H9 (cell line): ENCODE measurements around the gene CMSS1. TPM values are rescaled to one million over a fixed set of nuclear protein-coding genes. Genes with fewer than 3 reads are reported as not detected.

ENCODE experiments used
- DNase-seq: peaks from one replicate; pipeline ENCODE4 v3.0.0-alpha.2; 2017
- H2AFZ ChIP-seq: one replicate; pipeline ENCODE4 v1.6.1; 2013; ENCODE audit warnings: mild to moderate bottlenecking, low read length, control low read depth, moderate library complexity
- H2AK5ac ChIP-seq: 2 replicates; pipeline ENCODE4 v1.6.1; 2013; ENCODE audit warnings: low read length, control low read depth, mixed read lengths; ENCODE audit not compliant: insufficient read length
- H2BK120ac ChIP-seq: one replicate; pipeline ENCODE4 v1.6.1; 2013; ENCODE audit warnings: low read depth, mild to moderate bottlenecking, low read length, control low read depth, inconsistent platforms; ENCODE audit not compliant: poor library complexity, severe bottlenecking
- H2BK12ac ChIP-seq: 2 replicates; pipeline ENCODE4 v1.6.1; 2013; ENCODE audit warnings: low read length, control low read depth, mixed read lengths, low read depth; ENCODE audit not compliant: insufficient read length
- H2BK15ac ChIP-seq: 2 replicates; pipeline ENCODE4 v1.6.1; 2013; ENCODE audit warnings: low read depth, low read length, control low read depth
- H2BK20ac ChIP-seq: one replicate; pipeline ENCODE4 v1.6.1; 2013; ENCODE audit warnings: low read depth, mild to moderate bottlenecking, low read length, control low read depth, inconsistent platforms; ENCODE audit not compliant: poor library complexity, severe bottlenecking
- H2BK5ac ChIP-seq: 2 replicates; pipeline ENCODE4 v1.6.1; 2013; ENCODE audit warnings: low read length, control low read depth, mixed read lengths; ENCODE audit not compliant: insufficient read length
- H3K14ac ChIP-seq: 2 replicates; pipeline ENCODE4 v1.6.1; 2013; ENCODE audit warnings: low read length, control low read depth; ENCODE audit not compliant: insufficient read depth
- H3K18ac ChIP-seq: 2 replicates; pipeline ENCODE4 v1.6.1; 2013; ENCODE audit warnings: low read depth, mild to moderate bottlenecking, mixed read lengths, low read length, control low read depth; ENCODE audit not compliant: insufficient read length
- H3K23ac ChIP-seq: 2 replicates; pipeline ENCODE4 v1.6.1; 2013; ENCODE audit warnings: low read length, control low read depth, mixed read lengths, low read depth; ENCODE audit not compliant: insufficient read length
- H3K23me2 ChIP-seq: 2 replicates; pipeline ENCODE4 v1.6.1; 2013; ENCODE audit warnings: low read depth, mild to moderate bottlenecking, mixed read lengths, low read length, control low read depth; ENCODE audit not compliant: insufficient read length, poor library complexity, severe bottlenecking
- H3K27ac ChIP-seq: 2 replicates; pipeline ENCODE4 v1.5.1; 2013; ENCODE audit warnings: low read length, control low read depth, mixed read lengths, low read depth; ENCODE audit not compliant: insufficient read length
- H3K27me3 ChIP-seq: 2 replicates; pipeline ENCODE4 v1.6.1; 2013; ENCODE audit warnings: low read length, control low read depth, inconsistent platforms; ENCODE audit not compliant: insufficient read depth
- H3K4ac ChIP-seq: 2 replicates; pipeline ENCODE4 v1.6.1; 2013; ENCODE audit warnings: low read depth, mild to moderate bottlenecking, control low read depth, inconsistent platforms, low read length, moderate library complexity
- H3K4me1 ChIP-seq: 2 replicates; pipeline ENCODE4 v1.6.1; 2013; ENCODE audit warnings: low read length, control low read depth, inconsistent platforms; ENCODE audit not compliant: insufficient read depth
- H3K4me2 ChIP-seq: 2 replicates; pipeline ENCODE4 v1.6.1; 2013; ENCODE audit warnings: low read length, control low read depth, mixed read lengths; ENCODE audit not compliant: insufficient read length, insufficient read depth
- H3K56ac ChIP-seq: 2 replicates; pipeline ENCODE4 v1.6.1; 2013; ENCODE audit warnings: low read depth, mild to moderate bottlenecking, mixed read lengths, low read length, control low read depth; ENCODE audit not compliant: insufficient read length
- H3K79me1 ChIP-seq: 2 replicates; pipeline ENCODE4 v1.6.1; 2013; ENCODE audit warnings: low read depth, mild to moderate bottlenecking, moderate library complexity, low read length, control low read depth, inconsistent platforms; ENCODE audit not compliant: insufficient read depth, poor library complexity, severe bottlenecking
- H3K79me2 ChIP-seq: 2 replicates; pipeline ENCODE4 v1.6.1; 2013; ENCODE audit warnings: low read length, control low read depth, inconsistent platforms; ENCODE audit not compliant: insufficient read depth
- H3K9ac ChIP-seq: 2 replicates; pipeline ENCODE4 v1.6.1; 2013; ENCODE audit warnings: low read length, control low read depth, mixed read lengths; ENCODE audit not compliant: insufficient read length; ENCODE audit errors: extremely low read depth
- H3K9me3 ChIP-seq: one replicate; pipeline ENCODE4 v1.6.1; 2013; ENCODE audit warnings: low read depth, low read length, inconsistent platforms; ENCODE audit not compliant: control insufficient read depth
- H3T11ph ChIP-seq: one replicate; pipeline ENCODE4 v1.6.1; 2013; ENCODE audit warnings: mild to moderate bottlenecking, low read length, control low read depth, inconsistent platforms
- H4K20me1 ChIP-seq: one replicate; pipeline ENCODE4 v1.6.1; 2013; ENCODE audit not compliant: control insufficient read depth, insufficient read length, insufficient read depth
- H4K5ac ChIP-seq: 2 replicates; pipeline ENCODE4 v1.6.1; 2013; ENCODE audit warnings: low read depth, mild to moderate bottlenecking, mixed read lengths, low read length, control low read depth; ENCODE audit not compliant: insufficient read length
- H4K8ac ChIP-seq: replicated peaks from 2 replicates; pipeline ENCODE4 v1.6.1; 2013; ENCODE audit warnings: low read length, control low read depth, mixed read lengths, low read depth; ENCODE audit not compliant: insufficient read length
- H4K91ac ChIP-seq: 2 replicates; pipeline ENCODE4 v1.6.1; 2013; ENCODE audit warnings: low read depth, mild to moderate bottlenecking, moderate library complexity, mixed read lengths, low read length, control low read depth; ENCODE audit not compliant: insufficient read length
- H3K27ac Mint-ChIP-seq, 3 experiments: 2 replicates in 2 of 3; 3 replicates in 1 of 3; pipeline ENCODE4 v1.8.0; 2020 to 2021; ENCODE audit warnings: mixed read lengths in 3 of 3, mild to moderate bottlenecking in 1 of 3, moderate library complexity in 1 of 3
- H3K27me3 Mint-ChIP-seq: 2 replicates; pipeline ENCODE4 v1.8.0; 2021; ENCODE audit warnings: low read depth, mild to moderate bottlenecking, moderate library complexity, mixed read lengths
- H3K36me3 Mint-ChIP-seq, 3 experiments: 2 replicates in 2 of 3; 3 replicates in 1 of 3; pipeline ENCODE4 v1.8.0; 2020 to 2021; ENCODE audit warnings: low read depth in 3 of 3, mixed read lengths in 3 of 3; ENCODE audit not compliant: insufficient read depth in 1 of 3
- H3K4me1 Mint-ChIP-seq, 2 experiments: 2 replicates each; pipeline ENCODE4 v1.8.0; 2020; ENCODE audit warnings: mixed read lengths in 2 of 2
- H3K4me3 Mint-ChIP-seq, 2 experiments: 2 replicates in 1 of 2; 3 replicates in 1 of 2; pipeline ENCODE4 v1.8.0; 2020 to 2021; ENCODE audit warnings: mild to moderate bottlenecking in 2 of 2, mixed read lengths in 2 of 2, moderate library complexity in 1 of 2
- H3K9me3 Mint-ChIP-seq, 2 experiments: 2 replicates in 1 of 2; 3 replicates in 1 of 2; pipeline ENCODE4 v1.8.0; 2020; ENCODE audit warnings: mild to moderate bottlenecking in 2 of 2, mixed read lengths in 2 of 2, moderate library complexity in 1 of 2
- WGBS: extraction: QIAGEN DNeasy Blood & Tissue Kit; methylation state at CpG from one replicate; pipeline ENCODE4 v1.1.7; 2013; ENCODE audit warnings: missing lambda C conversion rate, low lambda C conversion rate, mixed read lengths; ENCODE audit not compliant: insufficient read length; ENCODE audit errors: extremely low coverage; 5-methylcytosine and 5-hydroxymethylcytosine counted together
- total RNA-seq: library from RNA; stranded (reverse); gene quantifications from 2 replicates; pipeline ENCODE4 v1.2.1, GENCODE V29; 2021
- TF ChIP-seq, protein P1 (sequence below): fragments of 200-600 bp; sonication (generic); conservative IDR thresholded peaks from 3 replicates; pipeline ENCODE4 v1.8.0; 2021; ENCODE audit warnings: antibody characterized with exemption, mild to moderate bottlenecking

The CMSS1 gene
- total RNA-seq, 1 experiment from 2014 or later = 61.8 TPM

DNA sequence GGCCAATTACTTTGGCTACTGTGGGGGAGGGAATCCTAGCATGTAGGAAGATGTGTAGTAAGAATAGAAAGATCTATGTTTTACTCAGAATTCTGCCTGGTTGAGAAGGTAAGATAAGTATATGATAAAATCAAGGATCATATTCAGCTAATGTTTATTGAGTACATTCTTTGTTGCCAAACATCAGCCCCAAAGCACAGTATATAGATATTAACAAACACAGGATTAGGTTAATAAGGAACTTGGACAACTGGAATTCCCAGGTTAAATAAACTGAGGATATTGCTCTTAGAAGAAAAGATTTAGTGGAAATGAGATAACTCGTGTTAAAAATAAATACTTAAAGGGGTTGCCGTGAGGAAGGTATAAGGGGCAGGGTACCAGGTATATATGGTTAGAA, 167.0 kb downstream of the CMSS1 start:
- H2BK5ac ChIP-seq = no peak overlapping the region
- H2AFZ ChIP-seq = no peak overlapping the region
- no peaks in the 10 kb centered on the region for H3K79me1 ChIP-seq
- no peak overlapping the region for H4K91ac ChIP-seq
- no peak overlapping the region for H3K23ac ChIP-seq
- H3K4me1 ChIP-seq = no peaks in the 10 kb centered on the region
- no peak overlapping the region for H4K8ac ChIP-seq
- no peak overlapping the region for H2BK20ac ChIP-seq
- no peak overlapping the region for H3K9ac ChIP-seq
- DNase-seq = no peak
- no peak overlapping the region for H3T11ph ChIP-seq
- H3K4ac ChIP-seq = no peak overlapping the region
- Mint-ChIP-seq H3K4me3 (no peak overlapping the region), H3K4me1 (peaks cover 6 to 9% of the 10 kb centered on the region in 2 experiments; a peak in 2 of 4 replicates), H3K36me3 (no peaks in the 10 kb centered on the region; a peak in 1 of 7 replicates), H3K27me3 (no peaks in the 10 kb centered on the region), H3K9me3 (no peaks in the 10 kb centered on the region), H3K27ac (no peak overlapping the region)
- no peak overlapping the region for H2BK15ac ChIP-seq
- H3K4me2 ChIP-seq = no peak overlapping the region
- no peak overlapping the region for H3K18ac ChIP-seq
- no peak overlapping the region for H2BK12ac ChIP-seq
- H3K9me3 ChIP-seq = no peaks in the 10 kb centered on the region
- WGBS = no CpG with 5 or more reads among the region's 2 CpGs
- no peaks in the 10 kb centered on the region for H4K20me1 ChIP-seq
- H3K23me2 ChIP-seq = no peaks in the 10 kb centered on the region
- TF ChIP-seq, protein P1, sequence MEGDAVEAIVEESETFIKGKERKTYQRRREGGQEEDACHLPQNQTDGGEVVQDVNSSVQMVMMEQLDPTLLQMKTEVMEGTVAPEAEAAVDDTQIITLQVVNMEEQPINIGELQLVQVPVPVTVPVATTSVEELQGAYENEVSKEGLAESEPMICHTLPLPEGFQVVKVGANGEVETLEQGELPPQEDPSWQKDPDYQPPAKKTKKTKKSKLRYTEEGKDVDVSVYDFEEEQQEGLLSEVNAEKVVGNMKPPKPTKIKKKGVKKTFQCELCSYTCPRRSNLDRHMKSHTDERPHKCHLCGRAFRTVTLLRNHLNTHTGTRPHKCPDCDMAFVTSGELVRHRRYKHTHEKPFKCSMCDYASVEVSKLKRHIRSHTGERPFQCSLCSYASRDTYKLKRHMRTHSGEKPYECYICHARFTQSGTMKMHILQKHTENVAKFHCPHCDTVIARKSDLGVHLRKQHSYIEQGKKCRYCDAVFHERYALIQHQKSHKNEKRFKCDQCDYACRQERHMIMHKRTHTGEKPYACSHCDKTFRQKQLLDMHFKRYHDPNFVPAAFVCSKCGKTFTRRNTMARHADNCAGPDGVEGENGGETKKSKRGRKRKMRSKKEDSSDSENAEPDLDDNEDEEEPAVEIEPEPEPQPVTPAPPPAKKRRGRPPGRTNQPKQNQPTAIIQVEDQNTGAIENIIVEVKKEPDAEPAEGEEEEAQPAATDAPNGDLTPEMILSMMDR = no peak
- H2AK5ac ChIP-seq = no peak overlapping the region
- H4K5ac ChIP-seq = no peak overlapping the region
- no peak overlapping the region for H3K14ac ChIP-seq
- no peaks in the 10 kb centered on the region for H3K27me3 ChIP-seq
- H3K56ac ChIP-seq = no peak overlapping the region
- H2BK120ac ChIP-seq = no peak overlapping the region
- no peaks in the 10 kb centered on the region for H3K79me2 ChIP-seq
- no peak overlapping the region for H3K27ac ChIP-seq
